ENCODE data around the gene ELL2. TPM values are rescaled to one million over a fixed set of nuclear protein-coding genes. Genes with fewer than 3 reads are reported as not detected.

ELL2 gene
- polyA plus RNA-seq, 3 donors: 3.1 to 8.1 (median 5.8) TPM

- Histone ChIP-seq H4K20me1 (ENCODE audit: insufficient read depth, low read length) (peaks cover 15% of the 10 kb centered on the region), H3K27ac (ENCODE audit: low read depth in 1 of 2, low read length in 2 of 2) (no peak overlapping the region), H3K79me2 (ENCODE audit: insufficient read depth, low read length) (no peaks in the 10 kb centered on the region), H3K9ac (ENCODE audit: insufficient read depth, low read length, poor library complexity, severe bottlenecking) (no peak overlapping the region), H3K4me2 (replicated peaks; ENCODE audit: extremely low read depth, low read length, poor library complexity, severe bottlenecking) (no peak overlapping the region), H2AFZ (ENCODE audit: insufficient read depth, low read depth, low read length, poor library complexity, severe bottlenecking) (no peak overlapping the region), H3K27me3 (ENCODE audit: control insufficient read depth in 2 of 2, insufficient read depth in 2 of 2, low read length in 2 of 2) (no peaks in the 10 kb centered on the region), H3K4me1 (ENCODE audit: control insufficient read depth in 1 of 2, insufficient read depth in 2 of 2, low read length in 2 of 2) (peaks cover 50 to 60% of the 10 kb centered on the region in 2 donors), H3K36me3 (replicated peaks in 1 of 2; ENCODE audit: control insufficient read depth in 1 of 2, insufficient read depth in 2 of 2, low read length in 2 of 2) (peaks cover 0 to 2% of the 10 kb centered on the region in 2 donors), H3K9me3 (replicated peaks in 1 of 2; ENCODE audit: control insufficient read depth in 1 of 2, insufficient read depth in 1 of 2, low read length in 2 of 2) (no peaks in the 10 kb centered on the region), H3K4me3 (replicated peaks in 1 of 3; ENCODE audit: low read depth in 2 of 3, low read length in 3 of 3) (no peak overlapping the region)
- intact Hi-C loops (cut with micrococcal nuclease): loop anchor here in 1 of 2 donors (5.0 kb wide), 2 partner anchors 41 to 61 kb away; no protein-coding TSS in a partner anchor
- peaks cover 64% of the 10 kb centered on the region for H3K4me1 Mint-ChIP-seq
- H3K27ac Mint-ChIP-seq: peak overlapping the region in 1 of 7 donors; percentile 65
- H3K36me3 Mint-ChIP-seq: peaks cover 6 to 13% of the 10 kb centered on the region in 2 donors
- H3K27me3 Mint-ChIP-seq (ENCODE audit: low read depth in 3 of 3): no peaks in the 10 kb centered on the region
- TF ChIP-seq CTCF (IDR thresholded peaks at IDR 0.05): no peak
- no peak overlapping the region for H3K4me3 Mint-ChIP-seq
- DNase-seq: no peak
- no CpG with 5 or more reads among the region's 3 CpGs for WGBS (ENCODE audit: insufficient coverage)
- no peaks in the 10 kb centered on the region for H3K9me3 Mint-ChIP-seq
These were observed 43.1 kb downstream of the ELL2 start for GRCh38 chr5:95918421-95919006.

- H3K36me3 ChIP-seq (replicated peaks in 1 of 2; ENCODE audit: control insufficient read depth in 1 of 2, insufficient read depth in 2 of 2, low read length in 2 of 2): peaks cover 0 to 12% of the 10 kb centered on the region in 2 donors
- H3K4me2 ChIP-seq (replicated peaks; ENCODE audit: extremely low read depth, low read length, poor library complexity, severe bottlenecking): no peak overlapping the region
- no peak overlapping the region for H2AFZ ChIP-seq (ENCODE audit: insufficient read depth, low read depth, low read length, poor library complexity, severe bottlenecking)
- no peak for DNase-seq
- Mint-ChIP-seq H3K36me3 (peaks cover 12 to 19% of the 10 kb centered on the region in 2 donors), H3K4me1 (peaks cover 55% of the 10 kb centered on the region), H3K27ac (no peak overlapping the region), H3K27me3 (ENCODE audit: low read depth in 3 of 3) (no peaks in the 10 kb centered on the region), H3K4me3 (no peak overlapping the region), H3K9me3 (no peaks in the 10 kb centered on the region)
- no peaks in the 10 kb centered on the region for H3K27me3 ChIP-seq (ENCODE audit: control insufficient read depth in 2 of 2, insufficient read depth in 2 of 2, low read length in 2 of 2)
- peaks cover 10% of the 10 kb centered on the region for H4K20me1 ChIP-seq (ENCODE audit: insufficient read depth, low read length)
- H3K9ac ChIP-seq (ENCODE audit: insufficient read depth, low read length, poor library complexity, severe bottlenecking): no peak overlapping the region
- H3K4me1 ChIP-seq (ENCODE audit: control insufficient read depth in 1 of 2, insufficient read depth in 2 of 2, low read length in 2 of 2): peaks cover 41 to 55% of the 10 kb centered on the region in 2 donors
- H3K79me2 ChIP-seq (ENCODE audit: insufficient read depth, low read length): no peaks in the 10 kb centered on the region
- no peak overlapping the region for H3K4me3 ChIP-seq (replicated peaks in 1 of 3; ENCODE audit: low read depth in 2 of 3, low read length in 3 of 3)
- intact Hi-C loops (cut with micrococcal nuclease): loop anchor here in 1 of 2 donors (5.0 kb wide), 2 partner anchors 40 to 60 kb away; no protein-coding TSS in a partner anchor
- no peak overlapping the region for H3K27ac ChIP-seq (ENCODE audit: low read depth in 1 of 2, low read length in 2 of 2)
- no peak for TF ChIP-seq CTCF (IDR thresholded peaks at IDR 0.05)
- no peaks in the 10 kb centered on the region for H3K9me3 ChIP-seq (replicated peaks in 1 of 2; ENCODE audit: control insufficient read depth in 1 of 2, insufficient read depth in 1 of 2, low read length in 2 of 2)
These were observed 44.4 kb downstream of the ELL2 start for GRCh38 chr5:95917207-95917606.
